GM23338 (cell line): Measurements from ENCODE around the gene COL8A1.

Source experiments
- CREB1 ChIP-seq: fragments of 250-450 bp; sonication (Bioruptor Pico); IDR thresholded peaks from 2 replicates; pipeline ENCODE4 v1.5.0; 2020; ENCODE audit warnings: low read depth, mild to moderate bottlenecking, moderate library complexity
- EZH2 ChIP-seq: fragments of 200-600 bp; sonication (generic); IDR thresholded peaks from one replicate; pipeline ENCODE4 v1.8.0; 2017; ENCODE audit warnings: antibody characterized with exemption, mild to moderate bottlenecking, low read depth; ENCODE audit not compliant: unreplicated experiment
- EZH2phosphoT487 ChIP-seq: fragments of 200-600 bp; sonication (generic); IDR thresholded peaks from one replicate; pipeline ENCODE4 v1.8.1; 2018; ENCODE audit warnings: antibody characterized with exemption; ENCODE audit not compliant: unreplicated experiment
- POLR2AphosphoS5 ChIP-seq: IDR thresholded peaks from 2 replicates; pipeline ENCODE4 v1.6.1; 2016; ENCODE audit warnings: antibody characterized with exemption, low read depth
- TF ChIP-seq, protein P1 (sequence below), 2 experiments: fragments of 200-600 bp in 1 of 2; sonication (generic) in 1 of 2; conservative IDR thresholded peaks; 2 replicates each; pipeline versions ENCODE4 v1.5.1 to v1.6.1; 2016 to 2017; ENCODE audit warnings: antibody characterized with exemption in 2 of 2, low read depth in 2 of 2, mild to moderate bottlenecking in 2 of 2, moderate library complexity in 1 of 2
- TF ChIP-seq, protein P2 (sequence below): IDR thresholded peaks from one replicate; pipeline ENCODE4 v1.6.1; 2018; ENCODE audit warnings: antibody characterized with exemption; ENCODE audit not compliant: unreplicated experiment
- TF ChIP-seq, protein P3 (sequence below): fragments of 250-450 bp; sonication (Bioruptor Pico); IDR thresholded peaks from 2 replicates; pipeline ENCODE4 v1.5.0; 2020; ENCODE audit warnings: mild to moderate bottlenecking, moderate library complexity

DNA sequence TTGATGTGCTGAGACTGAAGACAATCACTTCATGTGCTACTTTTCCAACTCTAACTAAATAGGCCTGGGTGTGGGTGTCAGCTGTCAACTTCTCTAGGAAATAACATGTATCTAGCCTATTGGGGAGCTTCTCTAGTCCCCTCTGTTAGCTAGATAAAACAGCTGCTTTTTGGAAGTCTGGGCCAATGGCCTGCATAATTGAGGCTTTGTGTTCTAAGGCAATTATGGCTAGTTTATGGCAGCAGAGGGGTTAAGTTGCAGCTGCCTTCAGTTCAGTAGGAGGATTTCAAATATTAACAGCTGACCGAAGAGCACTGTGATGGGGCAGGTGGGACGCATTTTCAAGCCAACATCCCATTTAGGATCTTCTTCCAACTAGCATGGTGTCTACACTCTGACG is 6.4 kb downstream of the COL8A1 start:
- TF ChIP-seq EZH2 = no peak
- TF ChIP-seq, protein P1, sequence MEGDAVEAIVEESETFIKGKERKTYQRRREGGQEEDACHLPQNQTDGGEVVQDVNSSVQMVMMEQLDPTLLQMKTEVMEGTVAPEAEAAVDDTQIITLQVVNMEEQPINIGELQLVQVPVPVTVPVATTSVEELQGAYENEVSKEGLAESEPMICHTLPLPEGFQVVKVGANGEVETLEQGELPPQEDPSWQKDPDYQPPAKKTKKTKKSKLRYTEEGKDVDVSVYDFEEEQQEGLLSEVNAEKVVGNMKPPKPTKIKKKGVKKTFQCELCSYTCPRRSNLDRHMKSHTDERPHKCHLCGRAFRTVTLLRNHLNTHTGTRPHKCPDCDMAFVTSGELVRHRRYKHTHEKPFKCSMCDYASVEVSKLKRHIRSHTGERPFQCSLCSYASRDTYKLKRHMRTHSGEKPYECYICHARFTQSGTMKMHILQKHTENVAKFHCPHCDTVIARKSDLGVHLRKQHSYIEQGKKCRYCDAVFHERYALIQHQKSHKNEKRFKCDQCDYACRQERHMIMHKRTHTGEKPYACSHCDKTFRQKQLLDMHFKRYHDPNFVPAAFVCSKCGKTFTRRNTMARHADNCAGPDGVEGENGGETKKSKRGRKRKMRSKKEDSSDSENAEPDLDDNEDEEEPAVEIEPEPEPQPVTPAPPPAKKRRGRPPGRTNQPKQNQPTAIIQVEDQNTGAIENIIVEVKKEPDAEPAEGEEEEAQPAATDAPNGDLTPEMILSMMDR (conservative IDR thresholded peaks at IDR 0.05; ENCODE audit: low read depth in 2 of 2) = no peak
- TF ChIP-seq, protein P2, sequence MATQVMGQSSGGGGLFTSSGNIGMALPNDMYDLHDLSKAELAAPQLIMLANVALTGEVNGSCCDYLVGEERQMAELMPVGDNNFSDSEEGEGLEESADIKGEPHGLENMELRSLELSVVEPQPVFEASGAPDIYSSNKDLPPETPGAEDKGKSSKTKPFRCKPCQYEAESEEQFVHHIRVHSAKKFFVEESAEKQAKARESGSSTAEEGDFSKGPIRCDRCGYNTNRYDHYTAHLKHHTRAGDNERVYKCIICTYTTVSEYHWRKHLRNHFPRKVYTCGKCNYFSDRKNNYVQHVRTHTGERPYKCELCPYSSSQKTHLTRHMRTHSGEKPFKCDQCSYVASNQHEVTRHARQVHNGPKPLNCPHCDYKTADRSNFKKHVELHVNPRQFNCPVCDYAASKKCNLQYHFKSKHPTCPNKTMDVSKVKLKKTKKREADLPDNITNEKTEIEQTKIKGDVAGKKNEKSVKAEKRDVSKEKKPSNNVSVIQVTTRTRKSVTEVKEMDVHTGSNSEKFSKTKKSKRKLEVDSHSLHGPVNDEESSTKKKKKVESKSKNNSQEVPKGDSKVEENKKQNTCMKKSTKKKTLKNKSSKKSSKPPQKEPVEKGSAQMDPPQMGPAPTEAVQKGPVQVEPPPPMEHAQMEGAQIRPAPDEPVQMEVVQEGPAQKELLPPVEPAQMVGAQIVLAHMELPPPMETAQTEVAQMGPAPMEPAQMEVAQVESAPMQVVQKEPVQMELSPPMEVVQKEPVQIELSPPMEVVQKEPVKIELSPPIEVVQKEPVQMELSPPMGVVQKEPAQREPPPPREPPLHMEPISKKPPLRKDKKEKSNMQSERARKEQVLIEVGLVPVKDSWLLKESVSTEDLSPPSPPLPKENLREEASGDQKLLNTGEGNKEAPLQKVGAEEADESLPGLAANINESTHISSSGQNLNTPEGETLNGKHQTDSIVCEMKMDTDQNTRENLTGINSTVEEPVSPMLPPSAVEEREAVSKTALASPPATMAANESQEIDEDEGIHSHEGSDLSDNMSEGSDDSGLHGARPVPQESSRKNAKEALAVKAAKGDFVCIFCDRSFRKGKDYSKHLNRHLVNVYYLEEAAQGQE = no peak
- TF ChIP-seq, protein P3, sequence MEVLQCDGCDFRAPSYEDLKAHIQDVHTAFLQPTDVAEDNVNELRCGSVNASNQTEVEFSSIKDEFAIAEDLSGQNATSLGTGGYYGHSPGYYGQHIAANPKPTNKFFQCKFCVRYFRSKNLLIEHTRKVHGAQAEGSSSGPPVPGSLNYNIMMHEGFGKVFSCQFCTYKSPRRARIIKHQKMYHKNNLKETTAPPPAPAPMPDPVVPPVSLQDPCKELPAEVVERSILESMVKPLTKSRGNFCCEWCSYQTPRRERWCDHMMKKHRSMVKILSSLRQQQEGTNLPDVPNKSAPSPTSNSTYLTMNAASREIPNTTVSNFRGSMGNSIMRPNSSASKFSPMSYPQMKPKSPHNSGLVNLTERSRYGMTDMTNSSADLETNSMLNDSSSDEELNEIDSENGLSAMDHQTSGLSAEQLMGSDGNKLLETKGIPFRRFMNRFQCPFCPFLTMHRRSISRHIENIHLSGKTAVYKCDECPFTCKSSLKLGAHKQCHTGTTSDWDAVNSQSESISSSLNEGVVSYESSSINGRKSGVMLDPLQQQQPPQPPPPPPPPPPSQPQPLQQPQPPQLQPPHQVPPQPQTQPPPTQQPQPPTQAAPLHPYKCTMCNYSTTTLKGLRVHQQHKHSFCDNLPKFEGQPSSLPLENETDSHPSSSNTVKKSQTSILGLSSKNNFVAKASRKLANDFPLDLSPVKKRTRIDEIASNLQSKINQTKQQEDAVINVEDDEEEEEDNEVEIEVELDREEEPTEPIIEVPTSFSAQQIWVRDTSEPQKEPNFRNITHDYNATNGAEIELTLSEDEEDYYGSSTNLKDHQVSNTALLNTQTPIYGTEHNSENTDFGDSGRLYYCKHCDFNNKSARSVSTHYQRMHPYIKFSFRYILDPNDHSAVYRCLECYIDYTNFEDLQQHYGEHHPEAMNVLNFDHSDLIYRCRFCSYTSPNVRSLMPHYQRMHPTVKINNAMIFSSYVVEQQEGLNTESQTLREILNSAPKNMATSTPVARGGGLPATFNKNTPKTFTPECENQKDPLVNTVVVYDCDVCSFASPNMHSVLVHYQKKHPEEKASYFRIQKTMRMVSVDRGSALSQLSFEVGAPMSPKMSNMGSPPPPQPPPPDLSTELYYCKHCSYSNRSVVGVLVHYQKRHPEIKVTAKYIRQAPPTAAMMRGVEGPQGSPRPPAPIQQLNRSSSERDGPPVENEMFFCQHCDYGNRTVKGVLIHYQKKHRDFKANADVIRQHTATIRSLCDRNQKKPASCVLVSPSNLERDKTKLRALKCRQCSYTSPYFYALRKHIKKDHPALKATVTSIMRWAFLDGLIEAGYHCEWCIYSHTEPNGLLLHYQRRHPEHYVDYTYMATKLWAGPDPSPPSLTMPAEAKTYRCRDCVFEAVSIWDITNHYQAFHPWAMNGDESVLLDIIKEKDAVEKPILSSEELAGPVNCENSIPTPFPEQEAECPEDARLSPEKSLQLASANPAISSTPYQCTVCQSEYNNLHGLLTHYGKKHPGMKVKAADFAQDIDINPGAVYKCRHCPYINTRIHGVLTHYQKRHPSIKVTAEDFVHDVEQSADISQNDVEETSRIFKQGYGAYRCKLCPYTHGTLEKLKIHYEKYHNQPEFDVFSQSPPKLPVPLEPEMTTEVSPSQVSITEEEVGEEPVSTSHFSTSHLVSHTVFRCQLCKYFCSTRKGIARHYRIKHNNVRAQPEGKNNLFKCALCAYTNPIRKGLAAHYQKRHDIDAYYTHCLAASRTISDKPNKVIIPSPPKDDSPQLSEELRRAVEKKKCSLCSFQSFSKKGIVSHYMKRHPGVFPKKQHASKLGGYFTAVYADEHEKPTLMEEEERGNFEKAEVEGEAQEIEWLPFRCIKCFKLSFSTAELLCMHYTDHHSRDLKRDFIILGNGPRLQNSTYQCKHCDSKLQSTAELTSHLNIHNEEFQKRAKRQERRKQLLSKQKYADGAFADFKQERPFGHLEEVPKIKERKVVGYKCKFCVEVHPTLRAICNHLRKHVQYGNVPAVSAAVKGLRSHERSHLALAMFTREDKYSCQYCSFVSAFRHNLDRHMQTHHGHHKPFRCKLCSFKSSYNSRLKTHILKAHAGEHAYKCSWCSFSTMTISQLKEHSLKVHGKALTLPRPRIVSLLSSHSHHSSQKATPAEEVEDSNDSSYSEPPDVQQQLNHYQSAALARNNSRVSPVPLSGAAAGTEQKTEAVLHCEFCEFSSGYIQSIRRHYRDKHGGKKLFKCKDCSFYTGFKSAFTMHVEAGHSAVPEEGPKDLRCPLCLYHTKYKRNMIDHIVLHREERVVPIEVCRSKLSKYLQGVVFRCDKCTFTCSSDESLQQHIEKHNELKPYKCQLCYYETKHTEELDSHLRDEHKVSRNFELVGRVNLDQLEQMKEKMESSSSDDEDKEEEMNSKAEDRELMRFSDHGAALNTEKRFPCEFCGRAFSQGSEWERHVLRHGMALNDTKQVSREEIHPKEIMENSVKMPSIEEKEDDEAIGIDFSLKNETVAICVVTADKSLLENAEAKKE = no peak
- no peak for TF ChIP-seq POLR2AphosphoS5
- no peak for TF ChIP-seq EZH2phosphoT487
- TF ChIP-seq CREB1 (CRISPR knock-in tag) = no peak
